PFSK-1 (cell line): ENCODE results near the gene CHCHD10.
A peak's percentile ranks its signal among the peaks of the same experiment; 100 is the strongest.

Experiments used
- POLR2AphosphoS5 ChIP-seq: IDR thresholded peaks from 2 replicates; pipeline ENCODE4 v1.6.1; 2012; ENCODE audit warnings: low read depth, mild to moderate bottlenecking, control low read depth, low read length, moderate library complexity
- REST ChIP-seq, 2 experiments: IDR thresholded peaks; 2 replicates each; pipeline versions ENCODE4 v1.6.1 to v1.8.0; 2011 to 2012; ENCODE audit warnings: low read depth in 2 of 2, low read length in 2 of 2, control low read depth in 1 of 2, inconsistent platforms in 1 of 2, mild to moderate bottlenecking in 1 of 2, moderate library complexity in 1 of 2; ENCODE audit not compliant: insufficient read depth in 1 of 2
- SIN3A ChIP-seq: IDR thresholded peaks from 2 replicates; pipeline ENCODE4 v1.6.1; 2012; ENCODE audit warnings: mild to moderate bottlenecking, low read length, moderate library complexity, borderline replicate concordance; ENCODE audit not compliant: insufficient read depth
- TAF1 ChIP-seq: IDR thresholded peaks from 2 replicates; pipeline ENCODE4 v1.6.1; 2012; ENCODE audit warnings: low read length, control low read depth, borderline replicate concordance; ENCODE audit not compliant: insufficient read depth

GRCh38 chr22:23750714-23751440 lies 16.9 kb downstream of the CHCHD10 start, which contains the start of gene ZNF70:
- TF ChIP-seq REST (IDR thresholded peaks at IDR 0.05; ENCODE audit: insufficient read depth in 1 of 2, low read depth in 2 of 2, low read length in 2 of 2), result no peak
- TF ChIP-seq TAF1, result peak; percentile 62; the same call in 1 of the 2 replicates
- TF ChIP-seq POLR2AphosphoS5, result peak; percentile 53; the same call in 1 of the 2 replicates
- TF ChIP-seq SIN3A, result no peak
